ENCODE measurements around the gene CPVL.

Gene CPVL

DNA sequence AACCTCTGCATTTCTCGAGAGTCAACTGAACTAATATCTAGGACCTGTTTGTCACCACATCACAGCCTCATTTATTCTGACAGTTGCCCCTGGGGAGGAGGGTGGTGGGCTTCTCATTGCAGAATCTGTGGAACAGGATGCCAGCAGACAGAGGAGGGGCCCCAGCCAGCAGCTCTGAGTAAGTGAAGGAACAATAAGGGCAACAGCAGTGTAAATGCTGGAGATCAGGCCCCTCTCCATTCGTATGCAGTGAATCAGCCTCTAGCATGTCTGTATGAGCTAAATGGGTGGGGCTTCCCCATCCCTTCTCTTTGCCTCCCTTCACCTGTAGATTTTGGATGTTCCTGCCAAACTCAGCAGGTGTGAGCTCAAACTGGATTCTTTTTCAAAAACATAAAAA, 7.7 kb upstream of the CPVL start:
- DNase-seq (ENCODE audit: low read depth) = no peak

- DNase-seq (ENCODE audit: low read depth) = no peak
These were observed 4.5 kb upstream of the CPVL start for GRCh38 chr7:29150856-29151255.

- no peak for DNase-seq (ENCODE audit: low read depth)
These were observed 2.7 kb upstream of the CPVL start for GRCh38 chr7:29149036-29149435.

DNA sequence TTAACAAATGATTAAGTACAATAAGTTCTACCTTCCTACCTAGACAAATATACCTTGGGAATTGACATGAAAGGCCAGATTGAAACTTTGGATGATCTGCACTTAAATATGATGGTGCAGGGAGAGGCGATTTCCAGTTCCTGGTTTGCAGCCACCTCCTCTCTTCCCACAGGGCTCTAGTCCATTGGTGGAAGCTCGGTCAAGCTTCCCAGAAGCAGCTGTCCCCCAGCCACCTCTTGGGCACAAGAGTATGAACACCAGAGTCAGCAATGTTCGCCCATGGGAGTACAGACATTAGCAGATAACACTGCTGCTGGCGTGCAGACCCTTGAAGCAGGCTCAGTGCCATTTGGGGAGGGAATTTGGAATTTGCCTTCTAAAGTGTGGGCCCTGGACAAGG, 1.5 kb upstream of the CPVL start:
- DNase-seq (ENCODE audit: low read depth) = no peak

DNA sequence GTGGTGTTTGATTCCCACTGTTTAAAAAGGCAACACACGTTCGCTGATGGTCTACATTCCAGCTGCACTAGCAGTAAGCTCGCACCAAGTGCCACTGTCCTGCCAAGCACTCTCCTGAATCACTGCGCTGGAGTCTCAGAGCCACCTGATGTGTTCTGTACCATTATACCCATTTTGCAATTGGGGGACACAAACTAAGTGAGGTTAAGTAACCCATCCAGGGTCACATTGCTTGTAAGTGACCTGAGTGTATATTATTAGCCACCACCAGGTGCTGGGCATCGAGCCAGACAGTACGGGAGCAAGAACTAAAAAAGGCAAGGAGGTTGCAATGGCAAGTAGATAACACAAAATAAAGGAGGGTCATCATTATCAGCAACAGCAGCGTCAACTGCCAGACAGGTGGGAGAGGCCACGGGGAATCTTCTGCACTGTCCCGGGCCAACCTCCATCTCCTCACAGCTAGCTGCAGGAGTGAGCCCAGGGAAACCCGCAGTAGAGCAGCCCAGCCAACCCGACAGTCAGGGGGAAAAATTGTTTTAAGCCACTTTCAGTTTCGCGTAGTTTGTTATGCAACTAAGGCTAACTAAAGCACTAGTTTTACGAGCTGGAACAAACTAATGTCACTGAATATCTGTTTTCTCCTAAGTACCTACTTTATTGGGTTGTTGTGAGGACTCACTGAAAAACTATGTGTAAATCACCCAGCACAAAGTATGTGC, 712 bp upstream of the CPVL start:
- no peak for DNase-seq (ENCODE audit: low read depth)

DNA sequence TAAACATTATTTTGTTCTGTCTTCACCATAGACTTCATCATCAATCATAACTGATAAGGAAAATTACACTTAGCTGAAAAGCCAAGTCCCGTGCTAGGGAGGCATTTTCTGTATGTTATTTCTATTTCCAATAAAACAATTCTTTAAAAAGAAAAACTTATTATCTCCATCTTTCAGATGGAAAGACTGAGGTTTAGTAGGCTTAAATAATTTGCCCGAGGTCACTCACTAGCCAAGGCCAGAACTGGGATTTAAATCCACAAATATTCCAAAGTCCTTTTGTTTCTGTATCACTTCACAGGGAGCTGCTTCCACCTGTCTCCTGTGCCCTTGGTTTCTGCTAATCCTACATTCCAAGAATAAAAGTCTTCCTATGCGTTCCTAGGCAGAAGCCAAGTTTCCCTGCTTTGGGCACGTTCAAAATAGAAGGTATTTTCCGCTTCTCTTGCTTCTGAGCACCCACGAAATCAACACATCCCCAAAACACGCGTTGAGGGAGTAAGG, 732 bp downstream of the CPVL start:
- no peak for DNase-seq (ENCODE audit: low read depth)

DNA sequence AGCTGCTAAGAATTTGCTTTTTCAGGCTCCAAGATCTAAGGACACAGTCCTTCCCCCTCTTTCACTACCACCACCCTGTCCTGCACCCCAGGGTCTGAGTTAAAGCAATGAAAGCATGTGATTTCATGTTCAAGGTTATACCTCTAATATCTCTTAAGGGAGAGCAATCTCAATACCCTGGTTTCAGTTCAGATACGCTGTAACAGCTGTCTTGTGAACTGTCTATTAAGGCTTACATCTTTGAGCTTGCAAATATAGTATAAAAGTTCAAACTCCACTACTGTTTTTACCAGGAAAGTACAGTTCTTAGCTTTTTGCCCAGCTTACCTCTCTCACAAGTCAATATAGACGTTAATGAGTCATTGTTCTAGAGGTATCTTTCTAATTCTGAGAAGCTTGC, 2.6 kb downstream of the CPVL start:
- no peak for DNase-seq (ENCODE audit: low read depth)

- DNase-seq (ENCODE audit: low read depth) = no peak
These were observed 4.2 kb downstream of the CPVL start for GRCh38 chr7:29142021-29142727.

DNA sequence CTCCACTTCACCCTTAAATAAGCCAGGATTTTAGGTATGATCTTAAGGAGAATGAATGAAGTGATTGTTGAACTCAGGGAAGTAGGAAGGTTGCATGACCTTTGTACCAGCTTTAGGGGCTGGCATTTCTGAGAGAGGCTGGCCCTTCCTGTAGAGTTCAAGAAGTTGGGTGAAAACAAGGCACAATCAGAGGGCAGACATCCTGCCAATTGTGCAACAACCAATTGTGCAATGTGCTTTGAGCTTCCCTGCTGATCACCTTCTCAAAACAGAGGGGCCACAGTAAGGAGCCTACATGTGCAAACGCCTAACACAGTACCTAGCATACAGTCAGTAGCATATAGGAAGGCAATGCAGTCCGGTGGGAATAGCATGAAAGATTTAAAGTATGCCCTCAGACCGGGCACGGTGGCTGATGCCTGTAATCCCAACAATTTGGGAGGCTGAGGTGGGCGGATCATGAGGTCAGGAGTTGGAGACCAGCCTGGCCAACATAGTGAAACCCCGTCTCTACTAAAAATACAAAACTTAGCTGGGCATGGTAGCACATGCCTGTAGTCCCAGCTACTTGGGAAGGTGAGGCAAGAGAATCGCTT, 5.4 kb downstream of the CPVL start:
- no peak for DNase-seq (ENCODE audit: low read depth)

DNA sequence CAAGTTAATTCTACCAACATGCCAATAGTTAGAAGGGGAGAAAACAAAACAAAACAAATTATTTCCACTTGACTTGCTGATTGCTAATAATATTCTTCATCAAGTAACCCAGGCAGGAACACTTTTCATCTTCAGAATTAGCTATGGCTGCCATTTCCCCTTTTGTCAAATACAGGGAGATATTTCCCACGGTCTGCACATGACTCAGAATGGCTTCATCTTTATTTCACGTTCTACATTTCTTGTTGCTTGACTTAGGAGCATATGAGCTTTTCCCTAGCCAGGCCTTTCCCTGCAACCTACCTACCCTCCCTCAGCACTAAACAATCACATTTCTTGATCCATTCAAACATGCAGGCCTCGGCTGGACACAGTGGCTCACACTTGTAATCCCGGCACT, 6.5 kb downstream of the CPVL start:
- DNase-seq (ENCODE audit: low read depth) = no peak

DNA sequence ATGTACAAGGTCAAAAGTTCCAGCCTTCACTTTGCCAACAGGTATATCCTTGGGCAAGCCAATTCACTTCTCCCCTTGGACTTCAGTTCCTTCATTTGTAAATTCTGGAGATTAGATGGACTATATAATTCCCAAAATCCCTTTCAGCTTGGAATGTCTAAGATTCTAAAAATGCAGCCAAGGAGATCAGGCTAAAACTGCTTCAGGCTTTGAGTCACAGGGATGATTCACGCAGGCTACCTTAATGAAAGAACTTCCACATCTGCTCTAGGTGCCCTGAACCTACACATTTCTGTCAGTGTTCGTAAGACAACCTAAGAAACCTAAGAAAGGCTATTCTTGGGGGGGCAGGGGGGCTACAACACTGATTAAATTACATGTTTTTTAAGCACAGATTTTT, 7.1 kb downstream of the CPVL start:
- DNase-seq (ENCODE audit: low read depth) = peak; percentile 70

- no peak for DNase-seq (ENCODE audit: low read depth)
These were observed 7.7 kb downstream of the CPVL start for GRCh38 chr7:29138588-29138987.

DNA sequence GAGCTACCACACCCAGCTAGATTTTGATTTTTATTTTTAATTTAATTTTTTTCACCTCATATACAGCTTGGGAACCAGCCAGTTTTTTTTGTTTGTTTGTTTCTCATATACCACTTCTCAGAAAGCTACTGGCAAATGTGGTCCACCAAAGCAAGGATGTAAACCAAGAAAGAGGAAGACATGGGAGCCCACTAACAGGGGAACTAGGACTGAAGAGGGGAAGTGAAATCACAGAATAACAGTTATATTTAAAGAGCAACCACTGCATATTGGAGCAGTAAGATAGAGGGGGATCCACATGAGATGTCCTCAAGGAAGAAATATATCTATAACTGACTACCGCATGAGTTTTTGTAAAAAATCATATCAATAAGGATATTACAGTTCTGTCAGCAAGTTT, 10.5 kb downstream of the CPVL start:
- no peak for DNase-seq (ENCODE audit: low read depth)

GRCh38 chr7:29132980-29133379, 13.4 kb downstream of the CPVL start:
- DNase-seq (ENCODE audit: low read depth) = no peak

- no peak for DNase-seq (ENCODE audit: low read depth)
These were observed 14.7 kb downstream of the CPVL start for GRCh38 chr7:29131678-29132077.

GRCh38 chr7:29130096-29130495, 16.2 kb downstream of the CPVL start:
- DNase-seq (ENCODE audit: low read depth) = no peak

GRCh38 chr7:29127527-29127926, 18.8 kb downstream of the CPVL start:
- DNase-seq (ENCODE audit: low read depth) = no peak

DNA sequence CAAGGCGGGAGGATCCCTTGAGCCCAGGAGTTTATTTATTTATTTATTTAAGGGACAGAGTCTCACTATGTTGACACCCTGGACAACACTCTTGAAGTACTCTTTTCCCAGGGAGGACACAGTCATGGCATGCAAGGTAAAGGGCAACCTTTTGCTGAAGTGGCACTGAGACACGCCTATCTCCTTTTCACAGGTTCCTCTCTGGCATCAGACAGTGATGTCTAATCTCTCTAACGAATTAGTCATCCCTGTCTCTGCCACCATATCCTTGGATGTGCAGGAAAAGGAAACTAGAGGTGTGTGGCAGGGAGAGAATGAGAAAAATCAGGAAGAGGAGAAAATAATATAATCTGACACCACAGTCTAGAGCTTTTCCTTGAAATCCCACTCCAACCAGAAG, 19.5 kb downstream of the CPVL start:
- DNase-seq (ENCODE audit: low read depth) = no peak

DNA sequence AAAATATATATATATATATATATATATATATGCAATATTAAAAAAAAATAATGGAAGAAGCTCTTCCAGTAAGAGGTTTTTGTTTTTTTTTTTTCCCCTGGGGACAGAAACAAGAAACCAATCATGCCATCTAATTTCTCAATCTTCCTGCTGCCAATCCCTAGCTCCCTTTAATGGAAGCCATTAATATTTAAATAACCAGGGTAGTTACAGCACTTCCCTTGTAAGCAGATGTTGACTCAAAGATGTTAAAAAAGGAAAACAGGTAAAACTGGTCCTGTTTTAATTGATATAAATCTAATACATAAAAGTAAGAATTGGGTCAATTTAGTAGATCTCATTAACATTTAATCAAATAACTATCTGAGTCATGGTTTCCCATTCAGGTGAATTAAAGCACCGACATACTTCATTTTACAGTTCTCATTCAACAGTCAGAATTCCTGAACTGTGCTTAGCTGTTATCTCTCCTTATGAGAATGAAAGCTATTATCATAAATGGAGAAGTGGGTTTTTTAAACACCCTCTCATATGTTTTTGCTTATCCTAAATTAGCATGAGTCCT, 22.6 kb downstream of the CPVL start:
- DNase-seq (ENCODE audit: low read depth) = no peak

- DNase-seq (ENCODE audit: low read depth) = no peak
These were observed 23.6 kb downstream of the CPVL start for GRCh38 chr7:29122759-29123158.

DNA sequence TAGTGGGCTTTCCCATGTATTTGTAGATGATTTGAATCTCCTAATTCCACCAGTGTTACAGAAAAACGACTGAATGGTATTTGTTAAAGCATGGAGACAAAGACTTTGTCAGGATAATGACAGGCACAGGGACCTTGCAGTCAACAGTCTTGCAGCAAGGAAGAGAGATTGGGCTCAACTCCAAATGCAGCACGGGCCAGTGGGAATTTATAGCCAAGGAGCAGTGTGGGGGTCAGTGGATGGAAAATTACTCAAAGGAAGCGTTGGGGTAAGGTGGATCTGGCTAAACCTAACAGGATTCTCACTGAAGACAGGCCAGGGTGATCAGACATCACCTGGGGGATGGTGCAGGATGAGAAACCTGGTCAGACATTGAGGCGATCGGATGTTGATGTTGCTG, 24.3 kb downstream of the CPVL start:
- DNase-seq (ENCODE audit: low read depth) = no peak

DNA sequence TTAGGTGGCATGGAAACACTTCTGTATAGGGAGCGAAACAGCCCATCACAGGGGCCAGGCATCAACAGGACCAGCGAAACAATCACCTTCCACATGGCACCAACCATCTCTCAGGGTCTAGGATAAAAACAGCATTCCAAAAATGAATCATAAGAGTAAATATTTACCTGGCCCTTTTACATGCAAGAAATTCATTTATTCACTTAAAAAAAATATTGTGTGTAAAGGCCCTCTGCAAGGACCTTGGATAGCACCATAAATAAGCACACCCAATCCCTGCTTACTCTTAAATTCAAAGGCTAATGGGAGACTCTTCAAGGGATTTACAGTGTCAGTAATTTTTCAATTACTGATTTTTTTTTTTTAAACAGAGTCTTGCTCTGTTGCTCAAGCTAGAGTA, 25.4 kb downstream of the CPVL start:
- DNase-seq (ENCODE audit: low read depth) = no peak

DNA sequence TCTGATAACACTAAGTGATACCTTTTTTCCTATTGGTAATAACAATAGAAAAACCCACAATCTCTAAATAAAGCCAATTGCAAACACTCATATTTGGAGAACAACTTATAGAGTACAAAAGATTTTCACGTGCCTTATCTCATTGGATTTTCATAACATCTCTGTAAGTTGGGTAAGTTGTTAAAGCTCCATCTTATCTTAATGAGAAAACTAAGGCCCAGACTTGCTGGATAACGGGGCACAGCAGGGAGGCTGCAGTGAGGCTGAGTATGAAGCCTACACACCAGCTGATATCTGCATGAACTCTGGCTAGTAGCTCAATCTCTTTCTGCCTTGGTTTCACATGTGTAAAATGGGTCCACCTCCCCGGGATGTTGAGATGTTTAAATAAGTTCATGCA, 26.8 kb downstream of the CPVL start:
- no peak for DNase-seq (ENCODE audit: low read depth)
